ENCODE results near the gene KCNIP2.

KCNIP2 gene

DNA sequence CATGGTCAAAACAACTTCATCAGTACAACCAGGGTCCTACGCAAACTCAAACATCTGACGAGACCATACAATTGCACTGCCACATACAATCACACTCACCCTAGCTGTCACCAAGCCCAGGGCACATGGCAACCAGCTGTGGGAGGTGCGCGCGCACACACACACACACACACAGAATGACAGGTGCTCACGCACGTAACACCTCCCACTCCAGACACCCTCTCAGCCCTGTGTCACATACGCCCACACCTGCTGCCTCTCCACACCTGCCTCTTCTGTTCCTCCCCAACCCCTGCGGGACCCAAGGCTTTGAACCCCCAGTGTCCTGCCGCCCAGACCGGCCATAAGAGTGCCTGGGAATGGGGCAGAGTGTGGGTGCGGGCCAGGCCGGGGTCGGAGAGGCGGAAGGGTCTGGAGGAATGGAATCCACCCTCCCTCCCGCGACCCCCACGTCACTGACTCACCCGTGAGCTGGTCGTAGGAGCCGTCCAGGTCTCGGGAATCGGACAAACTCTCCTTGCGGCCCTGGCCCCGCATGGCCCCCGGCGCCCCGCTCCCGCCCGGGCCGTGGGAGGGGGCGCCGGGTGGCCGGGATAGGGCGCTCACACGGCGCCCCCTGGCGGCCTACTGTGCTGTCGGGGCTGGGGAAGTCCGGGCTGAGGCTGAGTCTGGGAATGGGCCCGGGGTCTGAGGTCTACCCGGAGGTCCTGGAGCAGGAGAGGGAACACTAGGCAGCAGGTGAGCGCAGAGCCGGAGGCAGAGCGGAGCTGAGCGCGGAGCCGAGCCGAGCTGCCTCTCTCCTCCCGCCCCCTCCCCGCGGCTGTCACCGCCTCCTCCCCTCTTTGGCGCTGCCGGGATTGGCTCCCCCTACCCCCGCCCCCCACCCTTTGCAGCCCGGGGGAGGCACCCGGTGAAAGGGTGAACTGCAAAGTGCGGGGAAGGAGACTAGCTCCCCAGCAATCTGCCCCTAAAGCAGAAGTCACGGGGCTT is at the start of gene KCNIP2:
Gene KCNIP2, minus strand, starts transcription at position 769 of the 990 bp plus-strand sequence. Its CDS starts 232 bp downstream, at position 537.
- peak in 26 of 51 donors; percentile 7 to 70 (median 38) for DNase-seq

DNA sequence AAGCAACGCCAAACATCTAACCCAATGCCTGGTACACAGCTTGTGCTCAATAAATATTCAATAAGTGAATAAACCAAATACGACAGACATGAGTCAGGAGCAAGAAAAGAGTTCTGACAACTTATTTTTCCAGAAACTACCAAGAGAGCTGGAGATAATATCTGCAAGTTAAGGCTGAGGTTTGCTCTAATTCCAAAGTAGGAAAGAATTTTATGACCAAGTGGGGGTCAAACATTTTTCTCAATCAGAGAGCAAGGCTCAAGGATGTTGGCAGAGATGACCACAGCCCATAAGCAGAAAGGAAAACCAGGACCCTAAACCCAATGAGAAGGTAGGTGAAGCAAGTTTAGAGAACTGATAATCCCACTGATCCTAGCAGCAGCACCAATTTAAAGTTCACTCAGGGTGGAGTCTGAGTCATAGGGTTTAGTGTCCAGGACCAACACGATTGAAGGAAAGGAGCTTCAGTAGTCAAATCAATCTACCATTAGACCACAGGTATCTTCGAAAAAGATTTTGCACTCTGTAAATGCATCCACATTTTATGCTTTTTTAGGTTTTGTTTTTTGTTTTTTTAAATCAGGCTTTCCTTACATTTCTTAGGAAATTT is 49.3 kb upstream of the KCNIP2 start:
- no peak for DNase-seq

DNA sequence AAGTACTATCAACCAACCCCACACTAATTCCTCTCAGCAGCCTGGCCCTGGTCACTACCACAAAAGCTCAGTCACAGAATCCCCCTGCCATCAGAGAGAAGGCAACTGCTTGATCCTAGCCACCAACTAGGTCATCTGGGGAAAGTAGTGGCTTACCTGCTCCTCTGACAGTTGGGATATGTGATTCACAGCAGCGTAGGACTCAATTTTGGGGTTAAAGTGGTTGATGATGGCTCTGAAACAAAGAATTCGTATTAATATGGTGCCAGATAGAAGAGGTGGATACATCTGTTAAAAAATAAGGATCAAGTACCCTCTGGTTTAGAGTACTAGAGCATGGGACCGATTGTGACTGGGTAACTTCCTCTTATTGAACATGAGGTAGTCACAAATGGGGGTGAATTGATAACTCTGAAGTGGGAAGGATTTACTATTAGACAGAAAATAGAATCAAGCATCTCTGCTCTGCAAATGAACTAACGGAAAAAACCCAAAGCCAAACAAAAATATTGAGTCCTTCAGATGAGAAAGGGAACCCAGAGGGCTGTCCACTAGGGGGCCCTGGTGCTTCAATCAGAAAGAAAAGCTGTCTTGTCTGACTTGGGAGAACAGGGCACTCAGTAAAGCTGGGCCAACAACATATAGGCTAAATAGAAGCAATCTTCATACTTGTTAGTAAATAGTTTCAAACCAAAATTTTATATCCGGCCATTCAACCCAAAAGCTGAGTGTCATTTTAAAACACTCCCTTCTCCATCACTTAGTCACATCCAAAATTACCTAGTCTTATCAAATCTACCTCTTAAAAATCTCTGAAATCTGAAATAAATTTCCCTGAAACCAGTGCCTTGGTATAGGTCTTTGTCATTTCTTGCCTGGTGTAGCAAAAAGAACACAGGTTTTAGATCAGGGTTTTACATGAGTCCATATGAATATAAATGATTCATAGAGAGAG is 45.9 kb upstream of the KCNIP2 start:
- DNase-seq: peak in 43 of 51 donors; percentile 5 to 85 (median 48)

DNA sequence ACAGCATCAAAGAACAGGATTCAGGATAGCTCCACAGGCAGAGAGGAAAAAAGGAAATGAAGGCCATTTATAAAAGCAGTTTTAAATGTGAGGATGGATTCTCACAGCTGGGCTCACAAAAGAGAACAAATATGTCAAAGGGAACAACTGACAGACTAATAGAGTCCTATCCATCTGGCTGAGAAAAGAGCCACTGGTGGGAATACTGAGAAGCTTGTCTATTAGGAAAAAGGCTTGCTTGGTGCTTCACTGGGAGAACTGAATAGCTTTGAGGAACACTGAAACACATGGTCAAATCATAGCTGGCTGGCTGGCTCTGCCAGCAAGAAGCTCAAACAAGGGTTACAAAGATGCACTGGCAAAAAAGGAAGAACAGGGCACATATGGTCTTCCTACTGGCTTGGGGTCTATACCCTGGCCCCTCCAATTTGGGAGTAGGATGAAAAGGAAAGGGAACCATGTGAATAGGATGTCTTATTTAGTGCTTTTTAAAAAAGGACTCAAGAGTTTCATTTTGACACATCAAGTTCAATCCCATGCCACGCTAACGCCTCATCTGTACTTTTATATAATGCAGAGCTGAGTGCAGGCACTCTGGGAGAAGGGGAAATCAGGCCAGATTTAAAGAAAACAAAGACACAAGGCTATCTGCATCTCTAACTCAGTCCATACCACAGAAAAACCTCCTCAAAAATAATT is 44.8 kb upstream of the KCNIP2 start:
- DNase-seq: peak in 9 of 51 donors; percentile 11 to 67 (median 20)

DNA sequence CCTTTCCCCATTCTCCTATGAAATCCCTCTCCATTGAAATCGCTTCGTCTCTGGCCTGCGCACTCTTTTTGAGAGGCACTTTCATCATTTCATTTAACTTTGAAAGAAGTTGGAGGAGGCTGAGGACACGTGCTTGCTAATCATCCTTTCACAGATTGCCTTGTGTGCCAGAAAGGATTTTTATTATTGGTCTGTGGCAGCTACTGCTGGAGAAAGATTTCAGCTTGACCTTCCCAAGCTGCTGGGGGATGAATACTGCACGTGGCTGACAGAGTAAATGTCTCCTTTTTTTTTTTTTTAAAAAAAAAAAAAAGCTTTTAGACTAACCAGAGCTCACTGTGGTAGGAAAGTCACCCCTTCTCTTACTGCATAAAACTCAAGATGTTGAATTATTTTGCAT is 44.2 kb upstream of the KCNIP2 start:
- DNase-seq: no peak

GRCh38 chr10:101886521-101887312 is 43.1 kb upstream of the KCNIP2 start:
- no peak for DNase-seq

- no peak for DNase-seq
These were observed 37.6 kb upstream of the KCNIP2 start for GRCh38 chr10:101881036-101881774.

DNA sequence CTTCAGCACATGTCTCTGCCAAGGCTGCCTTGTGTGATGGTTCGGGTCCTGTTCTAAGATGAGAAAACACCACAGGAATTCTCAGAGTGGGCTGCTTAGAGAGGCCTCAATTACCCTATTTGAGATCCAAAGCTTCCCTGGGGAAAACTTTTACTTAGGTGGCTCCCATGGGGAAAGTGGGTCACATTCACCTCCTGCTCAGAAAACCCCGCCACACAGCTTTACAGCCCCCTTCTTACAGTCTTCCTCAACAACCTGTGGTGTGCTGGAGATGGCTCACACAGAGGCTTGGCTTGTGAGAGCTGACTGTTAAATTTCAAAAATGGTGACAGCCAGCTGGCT is 36.6 kb upstream of the KCNIP2 start:
- DNase-seq: no peak

GRCh38 chr10:101879456-101880231 is 36.0 kb upstream of the KCNIP2 start:
- peak in 24 of 51 donors; percentile 5 to 56 (median 16) for DNase-seq

DNA sequence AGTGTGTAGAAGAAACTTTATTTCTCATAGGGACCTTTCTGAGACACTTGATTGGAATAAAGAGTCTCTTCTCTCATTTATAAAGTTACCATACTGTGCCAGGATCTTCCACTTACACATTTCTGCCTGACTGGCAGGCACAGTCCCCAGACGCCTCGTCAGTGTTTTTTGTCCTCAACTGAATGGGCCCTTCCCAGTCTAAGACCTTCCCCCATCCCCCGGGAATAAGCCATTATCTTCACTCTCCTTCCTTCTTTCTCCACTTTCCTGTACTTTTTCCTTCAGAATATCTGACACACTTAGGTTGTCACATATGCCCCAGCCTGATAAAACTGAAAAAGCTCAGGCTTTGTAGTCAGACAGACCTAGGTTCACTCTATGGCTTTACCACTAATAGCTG is 35.3 kb upstream of the KCNIP2 start:
- peak in 1 of 51 donors; percentile 6 for DNase-seq

- DNase-seq: no peak
These were observed 31.6 kb upstream of the KCNIP2 start for GRCh38 chr10:101875068-101875688.

- DNase-seq: no peak
These were observed 30.7 kb upstream of the KCNIP2 start for GRCh38 chr10:101874252-101874651.

GRCh38 chr10:101867931-101868330 is 24.3 kb upstream of the KCNIP2 start:
- no peak for DNase-seq

GRCh38 chr10:101859530-101859929 is 15.9 kb upstream of the KCNIP2 start:
- DNase-seq: no peak

- no peak for DNase-seq
These were observed 15.3 kb upstream of the KCNIP2 start for GRCh38 chr10:101858723-101859500.

GRCh38 chr10:101857802-101858476 is 14.3 kb upstream of the KCNIP2 start:
- no peak for DNase-seq

GRCh38 chr10:101856626-101857025 is 13.0 kb upstream of the KCNIP2 start:
- DNase-seq: no peak
